Endothelial cell of umbilical vein (primary cell): Measurements from ENCODE around the gene PPP2R2C. TPM values are rescaled to one million over a fixed set of nuclear protein-coding genes. Genes with fewer than 3 reads are reported as not detected.

Source experiments
- BruUV-seq: library from RNA; stranded (reverse); fragments of 400-500 nt; replicated peaks from 2 replicates; lab custom pipeline; 2021; lab: Mats Ljungman, UMichigan
- CTCF ChIA-PET: fragments of 300-600, 350-600 bp; sonication (Branson Sonifier 250); formaldehyde crosslinking; loops from one replicate; lab custom pipeline; 2021; ENCODE audit warnings: antibody characterized with exemption, inconsistent platforms; lab: Charles Lee
- POLR2A ChIA-PET: fragments of 300-600, 350-600 bp; sonication (Branson Sonifier 250); formaldehyde crosslinking; loops from one replicate; lab custom pipeline; 2021; ENCODE audit warnings: antibody characterized with exemption, inconsistent platforms; lab: Charles Lee
- DNase-seq: peaks from one replicate; pipeline ENCODE4 v3.0.0-alpha.2; 2011; ENCODE audit warnings: low read depth, low spot score
- FAIRE-seq: peaks from 2 replicates; lab custom pipeline; 2011; peaks lifted over from hg19 to GRCh38; lab: Jason Lieb, UNC
- H2AFZ ChIP-seq: 2 replicates; pipeline ENCODE4 v1.6.0; 2012; ENCODE audit warnings: low read depth, low read length, control low read depth, inconsistent platforms
- H3K27ac ChIP-seq: 2 replicates; pipeline ENCODE4 v1.5.1; 2011; ENCODE audit warnings: low read depth, mild to moderate bottlenecking, control low read depth, low read length, moderate library complexity; ENCODE audit not compliant: insufficient read depth
- H3K27me3 ChIP-seq, 2 experiments: 2 replicates each; pipeline versions ENCODE4 v1.6.0 to v1.6.1; 2011; ENCODE audit warnings: low read length in 2 of 2, mixed read lengths in 1 of 2; ENCODE audit not compliant: control insufficient read depth in 2 of 2, insufficient read depth in 2 of 2
- H3K36me3 ChIP-seq, 2 experiments: 2 replicates in 1 of 2; 3 replicates in 1 of 2; pipeline ENCODE4 v1.5.1; 2011; ENCODE audit warnings: low read length in 2 of 2, mild to moderate bottlenecking in 1 of 2, moderate library complexity in 1 of 2; ENCODE audit not compliant: control insufficient read depth in 2 of 2, insufficient read depth in 2 of 2; ENCODE audit errors: extremely low read depth in 1 of 2
- H3K4me1 ChIP-seq: 3 replicates; pipeline ENCODE4 v1.5.1; 2011; ENCODE audit warnings: mild to moderate bottlenecking, low read length; ENCODE audit not compliant: control insufficient read depth, insufficient read depth; ENCODE audit errors: extremely low read depth
- H3K4me2 ChIP-seq: 2 replicates; pipeline ENCODE4 v1.6.1; 2011; ENCODE audit warnings: low read length, control low read depth, mixed read lengths; ENCODE audit not compliant: insufficient read depth
- H3K4me3 ChIP-seq, 3 experiments: fragments of 200-600 bp in 1 of 3; sonication (generic), shearing (Covaris generic) in 1 of 3; replicated peaks in 1 of 3; 2 replicates each; pipeline ENCODE4 v1.5.1; 2011 to 2016; ENCODE audit warnings: control low read depth in 3 of 3, low read length in 3 of 3, mild to moderate bottlenecking in 2 of 3, inconsistent platforms in 1 of 3, low read depth in 1 of 3, moderate library complexity in 1 of 3; ENCODE audit not compliant: insufficient read depth in 1 of 3
- H3K79me2 ChIP-seq: 2 replicates; pipeline ENCODE4 v1.6.0; 2012; ENCODE audit warnings: low read length, inconsistent platforms; ENCODE audit not compliant: control insufficient read depth, insufficient read depth
- H3K9ac ChIP-seq: replicated peaks from 2 replicates; pipeline ENCODE3; 2011; ENCODE audit warnings: low read length, control low read depth; ENCODE audit not compliant: insufficient read depth; ENCODE audit errors: extremely low read depth
- H3K9me1 ChIP-seq: replicated peaks from 3 replicates; pipeline ENCODE4 v1.6.0; 2011; ENCODE audit warnings: mild to moderate bottlenecking, low read length; ENCODE audit not compliant: control insufficient read depth, insufficient read depth; ENCODE audit errors: extremely low read depth
- H3K9me3 ChIP-seq: replicated peaks from 2 replicates; pipeline ENCODE4 v1.5.1; 2012; ENCODE audit warnings: low read length, inconsistent platforms; ENCODE audit not compliant: control insufficient read depth, insufficient read depth
- H4K20me1 ChIP-seq: replicated peaks from 2 replicates; pipeline ENCODE3; 2011; ENCODE audit warnings: mild to moderate bottlenecking, low read length; ENCODE audit not compliant: control insufficient read depth, insufficient read depth; ENCODE audit errors: extremely low read depth
- CTCF ChIP-seq, 2 donors: IDR thresholded peaks; 1 replicate in 1 of 2; 2 replicates in 1 of 2; pipeline ENCODE4 v1.5.1; 2011; ENCODE audit warnings: low read length in 2 of 2, mild to moderate bottlenecking in 2 of 2, moderate library complexity in 2 of 2, control low read depth in 1 of 2, inconsistent platforms in 1 of 2, low read depth in 1 of 2; ENCODE audit not compliant: insufficient read depth in 1 of 2; ENCODE audit errors: extremely low read depth in 1 of 2
- EZH2 ChIP-seq: IDR thresholded peaks from 2 replicates; pipeline ENCODE4 v1.6.1; 2012; ENCODE audit warnings: borderline replicate concordance, low read depth, mild to moderate bottlenecking, moderate library complexity, low read length, inconsistent platforms; ENCODE audit not compliant: severe bottlenecking
- FOS ChIP-seq: IDR thresholded peaks from 2 replicates; pipeline ENCODE4 v1.6.1; 2011; ENCODE audit warnings: mild to moderate bottlenecking, low read length, moderate library complexity, borderline replicate concordance; ENCODE audit not compliant: insufficient read depth
- GATA2 ChIP-seq: IDR thresholded peaks from 2 replicates; pipeline ENCODE4 v1.7.0; 2011; ENCODE audit warnings: low read depth, mild to moderate bottlenecking, moderate library complexity, mixed read lengths, low read length; ENCODE audit not compliant: insufficient read length, insufficient read depth
- JUN ChIP-seq: IDR thresholded peaks from 2 replicates; pipeline ENCODE4 v1.6.1; 2011; ENCODE audit warnings: borderline replicate concordance, low read depth; ENCODE audit not compliant: insufficient read length, insufficient read depth
- MAX ChIP-seq: IDR thresholded peaks from 2 replicates; pipeline ENCODE4 v1.6.1; 2011; ENCODE audit not compliant: insufficient read depth, insufficient read length
- MYC ChIP-seq: IDR thresholded peaks from one replicate; pipeline ENCODE4 v1.6.1; 2011; ENCODE audit warnings: mild to moderate bottlenecking, low read depth, low read length
- POLR2A ChIP-seq: IDR thresholded peaks from 2 replicates; pipeline ENCODE4 v1.6.1; 2012; ENCODE audit warnings: low read depth, mild to moderate bottlenecking, control low read depth, low read length
- POLR2AphosphoS5 ChIP-seq: IDR thresholded peaks from 2 replicates; pipeline ENCODE4 v1.6.1; 2012; ENCODE audit warnings: low read depth, mild to moderate bottlenecking, control low read depth, low read length, moderate library complexity; ENCODE audit not compliant: insufficient read depth
- dilution Hi-C: fragments of 300-500 bp; cut with MboI; formaldehyde crosslinking; loops from one replicate; pipeline ENCODE4 v1.15.0; 2019; ENCODE audit warnings: low sequenced_read_pairs; ENCODE audit not compliant: extremely low pct_ligation_motif_present
- intact Hi-C: fragments of 100-400 bp; cut with micrococcal nuclease; formaldehyde crosslinking; loops from one replicate; pipeline ENCODE4 v1.10.0; 2022
- polyA plus RNA-seq, 4 experiments: library from polyadenylated mRNA; depleted of rRNA in 3 of 4; stranded (reverse) in 3 of 4; unstranded in 1 of 4; fragments of >200 nt; gene quantifications; 2 replicates each; pipeline versions ENCODE4 v1.2.1 to v1.2.3, GENCODE V29; 2011 to 2012; ENCODE audit warnings: missing spikeins in 1 of 4
- total RNA-seq: library from RNA; stranded (reverse); gene quantifications from 2 replicates; pipeline ENCODE4 v1.2.3, GENCODE V29; 2021

PPP2R2C gene
- total and polyA plus RNA-seq, 2 donors (not counting 3 experiments of a cell fraction or from before 2014, with no cell fraction given), result 0.03 to 0.09 TPM

- H3K9ac ChIP-seq, result no peak overlapping the region
- BruUV-seq, result no TSS peak
- H3K36me3 ChIP-seq, result no peaks in the 10 kb centered on the region
- TF ChIP-seq FOS (no peak), POLR2A (no peak), MAX (no peak), POLR2AphosphoS5 (no peak), EZH2 (no peak), GATA2 (no peak), CTCF (IDR thresholded peaks at IDR 0.05; ENCODE audit: extremely low read depth in 1 of 2, insufficient read depth in 1 of 2, low read depth in 1 of 2, low read length in 2 of 2) (no peak), MYC (no peak), JUN (no peak)
- H4K20me1 ChIP-seq, result no peaks in the 10 kb centered on the region
- H3K4me3 ChIP-seq, result no peak overlapping the region
- no peaks in the 10 kb centered on the region for H3K4me1 ChIP-seq
- no peaks in the 10 kb centered on the region for H3K9me1 ChIP-seq
- H3K27me3 ChIP-seq, result no peaks in the 10 kb centered on the region
- POLR2A ChIA-PET, result no interaction called here
- DNase-seq, result no peak
- CTCF ChIA-PET, result no interaction called here
- intact Hi-C loops, result no loop called here
- H3K27ac ChIP-seq, result no peak overlapping the region
- no peaks in the 10 kb centered on the region for H3K79me2 ChIP-seq
- no peak overlapping the region for H3K4me2 ChIP-seq
- H3K9me3 ChIP-seq, result no peaks in the 10 kb centered on the region
- no peak overlapping the region for H2AFZ ChIP-seq
- dilution Hi-C loops, result no loop called here
- FAIRE-seq, result no peak
Measured at GRCh38 chr4:6418193-6418755, 54.1 kb downstream of the PPP2R2C start.
